ENCODE results near the gene ZBED2.

ZBED2 gene

GRCh38 chr3:111603679-111604078 lies 8.5 kb upstream of the ZBED2 start:
- DNase-seq (ENCODE audit: low spot score), result no peak

- DNase-seq (ENCODE audit: low spot score), result no peak
Measured at GRCh38 chr3:111601810-111602209, 6.7 kb upstream of the ZBED2 start.

- DNase-seq (ENCODE audit: low spot score), result no peak
Measured at GRCh38 chr3:111598552-111598951, 3.4 kb upstream of the ZBED2 start.

GRCh38 chr3:111598139-111598538 lies 3.0 kb upstream of the ZBED2 start:
- no peak for DNase-seq (ENCODE audit: low spot score)

GRCh38 chr3:111596328-111596727 lies 1.2 kb upstream of the ZBED2 start:
- no peak for DNase-seq (ENCODE audit: low spot score)

- no peak for DNase-seq (ENCODE audit: low spot score)
Measured at GRCh38 chr3:111594781-111595180, 365 bp downstream of the ZBED2 start.

GRCh38 chr3:111594205-111594604 lies 941 bp downstream of the ZBED2 start:
- no peak for DNase-seq (ENCODE audit: low spot score)

- DNase-seq (ENCODE audit: low spot score), result no peak
Measured at GRCh38 chr3:111593666-111594065, 1.5 kb downstream of the ZBED2 start.

- DNase-seq (ENCODE audit: low spot score), result no peak
Measured at GRCh38 chr3:111592936-111593335, 2.2 kb downstream of the ZBED2 start.

- no peak for DNase-seq (ENCODE audit: low spot score)
Measured at GRCh38 chr3:111592143-111592542, 3.0 kb downstream of the ZBED2 start.

- DNase-seq (ENCODE audit: low spot score), result no peak
Measured at GRCh38 chr3:111591555-111591954, 3.6 kb downstream of the ZBED2 start.

- DNase-seq (ENCODE audit: low spot score), result no peak
Measured at GRCh38 chr3:111590143-111590491, 5.0 kb downstream of the ZBED2 start.

GRCh38 chr3:111589303-111590142 lies 5.6 kb downstream of the ZBED2 start:
- DNase-seq (ENCODE audit: low spot score), result no peak

GRCh38 chr3:111588527-111588926 lies 6.6 kb downstream of the ZBED2 start:
- no peak for DNase-seq (ENCODE audit: low spot score)

GRCh38 chr3:111585217-111585616 lies 9.9 kb downstream of the ZBED2 start:
- DNase-seq (ENCODE audit: low spot score), result no peak

GRCh38 chr3:111584744-111585143 lies 10.4 kb downstream of the ZBED2 start:
- no peak for DNase-seq (ENCODE audit: low spot score)

GRCh38 chr3:111582120-111582474 lies 13.0 kb downstream of the ZBED2 start:
- no peak for DNase-seq (ENCODE audit: low spot score)

GRCh38 chr3:111581403-111582119 lies 13.6 kb downstream of the ZBED2 start:
- no peak for DNase-seq (ENCODE audit: low spot score)

- DNase-seq (ENCODE audit: low spot score), result no peak
Measured at GRCh38 chr3:111579495-111579894, 15.7 kb downstream of the ZBED2 start.

GRCh38 chr3:111578867-111579266 lies 16.3 kb downstream of the ZBED2 start:
- DNase-seq (ENCODE audit: low spot score), result no peak

- no peak for DNase-seq (ENCODE audit: low spot score)
Measured at GRCh38 chr3:111577798-111578685, 17.1 kb downstream of the ZBED2 start.

- no peak for DNase-seq (ENCODE audit: low spot score)
Measured at GRCh38 chr3:111577113-111577512, 18.0 kb downstream of the ZBED2 start.
